Activated T-cell treated with anti-CD3 and anti-CD28 coated beads, Interleukin-2, amount 50 U/mL, for 24 hours (primary cell): ENCODE data around the gene PCDH15.

ENCODE experiments used
- DNase-seq: peaks from one replicate; pipeline ENCODE4 v3.0.0-alpha.2; 2020
- H3K27ac Mint-ChIP-seq: 2 replicates; pipeline ENCODE4 v1.8.0; 2020; ENCODE audit warnings: mild to moderate bottlenecking, mixed read lengths
- H3K27me3 Mint-ChIP-seq: 2 replicates; pipeline ENCODE4 v1.8.0; 2020; ENCODE audit warnings: mixed read lengths
- H3K36me3 Mint-ChIP-seq: 2 replicates; pipeline ENCODE4 v1.8.0; 2020; ENCODE audit warnings: low read depth, mixed read lengths
- H3K4me1 Mint-ChIP-seq: 2 replicates; pipeline ENCODE4 v1.8.0; 2020; ENCODE audit warnings: low read depth, mixed read lengths
- H3K4me3 Mint-ChIP-seq: 2 replicates; pipeline ENCODE4 v1.8.0; 2020; ENCODE audit warnings: mild to moderate bottlenecking, moderate library complexity, mixed read lengths
- H3K9me3 Mint-ChIP-seq: 2 replicates; pipeline ENCODE4 v1.8.0; 2020; ENCODE audit warnings: mixed read lengths

Gene PCDH15

DNA sequence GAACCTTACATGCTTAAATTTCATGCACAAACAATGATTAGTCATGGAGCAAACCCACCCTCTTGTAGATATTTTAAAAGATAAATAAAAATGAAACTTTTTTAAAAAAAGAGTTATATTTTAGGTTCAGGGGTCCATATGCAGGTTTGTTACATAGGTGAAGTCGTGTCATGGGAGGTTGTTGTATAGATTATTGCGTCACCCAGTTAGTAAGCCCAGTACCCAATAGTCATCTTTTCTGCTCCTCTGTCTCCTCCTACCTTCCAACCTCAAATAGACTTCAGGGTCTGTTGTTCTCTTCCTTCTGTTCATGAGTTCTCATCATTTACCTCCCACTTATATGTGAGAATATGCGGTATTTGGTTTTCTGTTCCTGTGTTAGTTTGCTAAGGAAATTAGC is 486.6 kb downstream of the PCDH15 start:
- H3K27ac Mint-ChIP-seq, result no peak overlapping the region
- no peak overlapping the region for H3K4me3 Mint-ChIP-seq
- peaks cover 15% of the 10 kb centered on the region for H3K9me3 Mint-ChIP-seq
- H3K4me1 Mint-ChIP-seq, result no peaks in the 10 kb centered on the region
- H3K36me3 Mint-ChIP-seq, result no peaks in the 10 kb centered on the region
- H3K27me3 Mint-ChIP-seq, result no peaks in the 10 kb centered on the region
- no peak for DNase-seq

DNA sequence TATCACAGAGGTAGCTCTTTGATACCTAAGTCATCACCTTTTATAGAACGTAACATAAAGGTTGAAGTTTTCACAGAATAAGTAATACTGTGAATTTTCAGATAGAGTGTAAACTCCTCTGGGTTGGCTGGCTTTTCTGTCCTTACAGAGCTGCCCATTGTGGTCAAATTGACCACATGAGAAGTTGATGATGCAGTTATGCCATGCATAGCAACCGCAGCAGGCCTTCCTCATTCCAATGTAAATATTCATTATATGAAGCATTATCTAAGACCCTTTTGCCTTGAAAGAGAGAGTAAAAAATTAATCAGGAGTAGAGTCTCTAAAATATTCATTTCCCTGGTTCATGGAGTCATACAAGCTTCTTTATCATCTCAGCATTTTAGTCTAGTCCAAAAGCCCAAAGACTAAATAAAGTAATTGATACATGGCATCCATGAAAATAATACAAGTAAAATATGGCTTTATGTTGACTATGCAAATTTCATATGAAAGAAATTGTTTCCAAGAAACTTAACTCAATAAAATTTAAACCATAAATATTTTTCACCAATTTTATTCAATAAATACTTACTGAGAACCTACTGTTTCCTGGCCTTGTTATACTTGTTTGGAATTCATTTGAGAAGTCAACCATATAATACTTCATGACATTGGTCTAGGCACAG is 516.4 kb downstream of the PCDH15 start:
- H3K27me3 Mint-ChIP-seq, result no peaks in the 10 kb centered on the region
- DNase-seq, result no peak
- H3K4me1 Mint-ChIP-seq, result no peaks in the 10 kb centered on the region
- no peak overlapping the region for H3K27ac Mint-ChIP-seq
- peaks cover 10% of the 10 kb centered on the region for H3K9me3 Mint-ChIP-seq
- H3K36me3 Mint-ChIP-seq, result no peaks in the 10 kb centered on the region
- H3K4me3 Mint-ChIP-seq, result no peak overlapping the region

DNA sequence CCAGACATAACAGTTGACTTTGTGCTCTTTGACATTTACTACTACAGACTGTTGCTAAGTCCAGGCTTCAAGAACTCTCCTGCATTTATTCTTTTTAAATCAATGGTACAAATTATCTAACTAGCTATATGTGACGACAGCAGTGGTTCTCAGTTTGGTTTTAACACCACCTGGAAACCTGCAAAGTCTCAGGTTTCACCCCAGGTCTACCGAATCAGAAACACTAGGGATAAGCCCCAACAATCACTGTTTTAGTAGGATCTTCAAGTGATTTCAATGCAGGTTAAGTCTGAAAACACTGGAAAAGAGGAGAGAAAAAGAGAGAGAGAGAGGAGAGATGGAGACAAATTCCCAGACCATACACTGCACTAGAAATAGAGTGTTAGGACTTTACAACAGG is 519.0 kb downstream of the PCDH15 start:
- H3K4me3 Mint-ChIP-seq, result no peak overlapping the region
- H3K27ac Mint-ChIP-seq, result no peak overlapping the region
- no peaks in the 10 kb centered on the region for H3K27me3 Mint-ChIP-seq
- DNase-seq, result no peak
- H3K9me3 Mint-ChIP-seq, result peaks cover 8% of the 10 kb centered on the region
- no peaks in the 10 kb centered on the region for H3K36me3 Mint-ChIP-seq
- no peaks in the 10 kb centered on the region for H3K4me1 Mint-ChIP-seq

DNA sequence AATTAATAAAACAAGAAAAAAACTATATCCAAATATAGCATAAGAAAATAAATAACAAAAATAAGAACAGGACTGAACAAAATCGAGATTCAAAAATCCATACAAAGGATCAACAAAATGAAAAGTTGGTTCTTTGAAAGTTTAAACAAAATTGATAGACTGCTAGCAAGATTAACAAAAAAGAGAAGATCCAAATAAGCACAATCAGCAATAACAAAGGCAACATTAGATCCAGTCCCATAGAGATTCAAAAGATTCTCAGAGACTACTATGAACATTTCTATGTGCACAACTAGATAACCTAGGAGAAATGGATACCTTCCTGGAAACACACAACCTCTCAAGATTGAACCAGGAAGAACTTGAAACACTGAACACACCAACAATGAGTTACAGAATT is 534.6 kb downstream of the PCDH15 start:
- Mint-ChIP-seq H3K4me3 (no peak overlapping the region), H3K27ac (no peak overlapping the region), H3K27me3 (no peaks in the 10 kb centered on the region), H3K4me1 (no peaks in the 10 kb centered on the region), H3K9me3 (peaks cover 28% of the 10 kb centered on the region), H3K36me3 (no peaks in the 10 kb centered on the region)
- no peak for DNase-seq

DNA sequence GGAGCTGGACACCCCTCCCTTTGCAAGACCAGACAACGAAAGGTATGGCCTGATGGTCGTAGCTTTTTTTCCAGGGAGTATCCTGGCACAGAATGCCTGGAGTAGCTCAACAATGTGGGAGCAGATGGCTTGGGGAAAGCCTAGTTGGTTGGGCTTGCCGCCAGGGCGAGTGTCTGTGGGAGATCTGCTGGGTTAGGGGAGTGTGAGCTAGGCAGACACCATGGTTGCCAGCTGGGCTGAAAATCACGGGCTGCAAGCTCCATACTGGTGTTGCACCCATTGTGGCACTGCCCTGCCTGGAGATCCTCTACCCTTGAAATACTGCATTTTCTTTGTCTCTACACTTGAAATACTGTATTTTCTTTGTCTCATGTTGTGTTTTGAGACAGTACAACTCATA is 538.3 kb downstream of the PCDH15 start:
- Mint-ChIP-seq H3K27me3 (no peaks in the 10 kb centered on the region), H3K27ac (no peak overlapping the region), H3K36me3 (no peaks in the 10 kb centered on the region), H3K4me1 (no peaks in the 10 kb centered on the region), H3K9me3 (peaks cover 17% of the 10 kb centered on the region), H3K4me3 (no peak overlapping the region)
- DNase-seq, result no peak

DNA sequence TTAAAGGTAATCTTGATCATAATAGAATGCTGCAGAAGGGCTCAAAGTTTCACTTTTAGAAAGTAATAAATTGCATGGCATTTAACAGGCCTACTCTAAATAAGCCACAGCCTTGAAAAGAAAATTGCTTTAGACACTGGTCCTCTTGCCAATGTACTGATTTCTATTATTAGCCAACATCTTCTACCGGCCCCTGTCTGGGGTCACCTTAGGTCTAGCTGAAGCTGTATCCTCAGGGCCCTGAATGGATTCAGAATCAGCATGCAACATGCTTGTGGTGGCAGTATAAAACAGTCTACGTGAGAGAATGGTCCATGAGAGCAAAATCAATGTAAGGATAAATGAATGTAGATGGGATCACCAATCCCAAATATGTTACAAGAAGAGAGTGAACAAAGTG is 541.9 kb downstream of the PCDH15 start:
- no peak for DNase-seq
- Mint-ChIP-seq H3K36me3 (no peaks in the 10 kb centered on the region), H3K4me1 (no peaks in the 10 kb centered on the region), H3K27me3 (no peaks in the 10 kb centered on the region), H3K27ac (no peak overlapping the region), H3K9me3 (peaks cover 11% of the 10 kb centered on the region), H3K4me3 (no peak overlapping the region)

DNA sequence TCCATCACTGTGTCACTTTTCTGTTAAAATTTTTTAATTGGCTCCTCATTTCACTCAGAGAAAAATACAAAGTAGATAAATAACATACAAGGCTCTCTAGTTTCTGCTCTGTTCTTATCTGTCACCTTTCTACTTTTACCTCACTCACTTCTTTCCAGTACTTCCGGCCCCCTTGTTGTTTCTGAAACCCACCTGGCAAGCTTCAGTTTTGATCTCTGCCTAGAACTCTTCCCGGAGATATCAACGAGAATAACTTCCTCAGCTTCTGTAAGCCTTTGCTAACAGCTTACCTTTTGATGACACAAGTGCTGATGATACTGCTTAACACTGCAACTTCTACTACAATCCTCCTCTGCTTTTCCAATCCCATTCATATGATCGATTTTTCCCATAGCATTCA is 566.2 kb downstream of the PCDH15 start:
- Mint-ChIP-seq H3K4me3 (no peak overlapping the region), H3K36me3 (no peaks in the 10 kb centered on the region), H3K4me1 (no peaks in the 10 kb centered on the region), H3K27ac (no peak overlapping the region), H3K9me3 (peaks cover 20% of the 10 kb centered on the region), H3K27me3 (no peaks in the 10 kb centered on the region)
- DNase-seq, result no peak

DNA sequence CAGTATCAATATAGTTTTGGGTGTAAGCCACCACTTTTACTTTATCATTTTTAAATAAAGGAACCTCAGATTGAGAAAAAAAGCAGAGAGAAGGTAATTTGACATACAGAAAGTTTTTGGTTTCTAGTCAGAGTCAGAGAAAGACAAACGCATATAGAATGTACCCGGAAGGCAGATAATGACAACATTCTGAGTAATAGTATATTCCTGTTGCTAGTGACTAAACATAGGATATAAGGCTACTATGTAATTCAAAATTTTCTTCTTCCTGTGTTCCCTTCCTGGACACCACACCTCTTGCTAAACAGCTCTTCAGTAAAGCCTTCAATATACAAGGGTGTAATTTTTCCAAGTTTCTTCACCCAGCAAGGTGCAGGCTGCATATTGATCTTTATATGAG is 597.6 kb downstream of the PCDH15 start:
- H3K9me3 Mint-ChIP-seq, result peaks cover 16% of the 10 kb centered on the region
- H3K4me3 Mint-ChIP-seq, result no peak overlapping the region
- H3K36me3 Mint-ChIP-seq, result no peaks in the 10 kb centered on the region
- DNase-seq, result no peak
- H3K27me3 Mint-ChIP-seq, result no peaks in the 10 kb centered on the region
- no peaks in the 10 kb centered on the region for H3K4me1 Mint-ChIP-seq
- H3K27ac Mint-ChIP-seq, result no peak overlapping the region

DNA sequence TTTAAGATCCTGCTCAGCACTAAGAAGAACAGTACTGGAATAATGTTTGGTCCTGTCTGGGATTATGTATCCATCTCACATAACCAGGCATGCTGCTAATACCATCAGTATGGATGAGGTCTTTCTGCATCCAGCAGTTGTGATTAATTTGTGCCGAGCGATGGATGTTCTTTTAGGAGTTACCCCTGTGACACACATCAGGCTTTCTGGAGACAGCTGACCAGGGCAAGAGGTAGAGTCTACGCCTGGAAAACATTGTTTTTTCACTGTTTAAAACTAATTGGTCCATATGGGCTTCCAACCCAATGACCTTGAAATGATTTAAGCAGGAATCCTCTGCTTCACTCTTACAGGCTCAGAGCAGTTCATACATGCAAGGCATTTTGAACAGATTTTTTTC is 603.0 kb downstream of the PCDH15 start:
- peaks cover 19% of the 10 kb centered on the region for H3K9me3 Mint-ChIP-seq
- H3K27ac Mint-ChIP-seq, result no peak overlapping the region
- no peaks in the 10 kb centered on the region for H3K36me3 Mint-ChIP-seq
- H3K4me1 Mint-ChIP-seq, result no peaks in the 10 kb centered on the region
- no peak overlapping the region for H3K4me3 Mint-ChIP-seq
- H3K27me3 Mint-ChIP-seq, result no peaks in the 10 kb centered on the region
- no peak for DNase-seq

DNA sequence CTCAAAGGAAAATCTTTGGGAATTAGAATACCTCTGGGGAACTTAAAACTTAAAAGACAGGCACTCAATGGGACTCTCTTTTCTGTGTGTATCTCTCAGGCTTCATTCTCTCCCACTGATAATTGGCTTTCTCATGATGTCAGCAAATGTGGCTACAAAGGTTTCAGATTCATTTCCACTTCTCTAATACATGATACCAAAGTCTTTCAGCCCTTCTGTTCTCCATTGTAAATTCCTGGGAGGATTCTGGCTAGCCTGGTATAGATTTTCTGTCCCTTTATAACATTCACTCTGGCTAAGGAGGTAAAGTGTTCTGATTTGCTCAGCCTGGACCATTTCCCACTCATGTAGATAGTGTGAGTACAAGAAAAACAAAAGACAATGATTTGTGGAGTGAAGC is 606.2 kb downstream of the PCDH15 start:
- H3K4me3 Mint-ChIP-seq, result no peak overlapping the region
- no peaks in the 10 kb centered on the region for H3K4me1 Mint-ChIP-seq
- H3K27me3 Mint-ChIP-seq, result no peaks in the 10 kb centered on the region
- H3K27ac Mint-ChIP-seq, result no peak overlapping the region
- H3K36me3 Mint-ChIP-seq, result no peaks in the 10 kb centered on the region
- peaks cover 16% of the 10 kb centered on the region for H3K9me3 Mint-ChIP-seq
- no peak for DNase-seq

DNA sequence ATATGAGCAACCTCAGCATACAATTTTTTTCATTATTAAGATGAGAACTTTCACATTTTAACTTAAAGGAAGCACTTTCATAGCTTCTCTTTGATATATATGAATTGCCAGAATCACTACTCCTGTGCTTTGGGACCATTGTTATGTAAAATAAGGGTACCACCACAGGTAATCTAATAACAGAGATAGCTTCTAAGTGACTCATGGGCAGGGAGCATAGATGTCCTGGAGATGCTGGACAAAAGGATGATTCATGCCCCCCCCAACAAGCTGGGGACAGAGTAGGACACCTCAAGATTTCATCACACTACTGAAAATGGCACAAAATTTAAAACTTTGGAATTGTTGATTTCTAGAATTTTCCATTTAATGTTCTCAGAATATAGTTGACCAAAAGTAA is 641.1 kb downstream of the PCDH15 start:
- no peak for DNase-seq
- no peak overlapping the region for H3K4me3 Mint-ChIP-seq
- H3K4me1 Mint-ChIP-seq, result no peaks in the 10 kb centered on the region
- no peaks in the 10 kb centered on the region for H3K36me3 Mint-ChIP-seq
- H3K27me3 Mint-ChIP-seq, result no peaks in the 10 kb centered on the region
- peaks cover 4% of the 10 kb centered on the region for H3K9me3 Mint-ChIP-seq
- no peak overlapping the region for H3K27ac Mint-ChIP-seq

DNA sequence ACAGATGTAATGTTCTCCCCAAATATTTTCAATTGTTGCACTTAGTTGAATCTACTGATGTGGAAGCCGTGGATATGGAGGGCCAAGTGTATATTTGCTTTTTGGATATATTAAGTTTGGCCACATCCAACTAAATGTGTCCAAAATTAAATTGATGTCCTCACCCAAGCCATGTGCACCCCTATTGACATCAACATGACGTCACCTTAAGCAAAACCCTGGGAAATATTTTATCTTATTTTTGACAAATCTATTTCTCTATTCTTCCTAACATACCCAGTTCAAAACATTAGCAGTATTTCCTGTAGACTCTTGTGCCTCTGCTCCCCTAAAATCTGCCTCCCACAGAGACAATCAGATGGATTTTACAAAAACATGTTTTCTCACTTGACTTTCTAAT is 652.5 kb downstream of the PCDH15 start:
- H3K27me3 Mint-ChIP-seq, result no peaks in the 10 kb centered on the region
- DNase-seq, result no peak
- H3K9me3 Mint-ChIP-seq, result peaks cover 8% of the 10 kb centered on the region

DNA sequence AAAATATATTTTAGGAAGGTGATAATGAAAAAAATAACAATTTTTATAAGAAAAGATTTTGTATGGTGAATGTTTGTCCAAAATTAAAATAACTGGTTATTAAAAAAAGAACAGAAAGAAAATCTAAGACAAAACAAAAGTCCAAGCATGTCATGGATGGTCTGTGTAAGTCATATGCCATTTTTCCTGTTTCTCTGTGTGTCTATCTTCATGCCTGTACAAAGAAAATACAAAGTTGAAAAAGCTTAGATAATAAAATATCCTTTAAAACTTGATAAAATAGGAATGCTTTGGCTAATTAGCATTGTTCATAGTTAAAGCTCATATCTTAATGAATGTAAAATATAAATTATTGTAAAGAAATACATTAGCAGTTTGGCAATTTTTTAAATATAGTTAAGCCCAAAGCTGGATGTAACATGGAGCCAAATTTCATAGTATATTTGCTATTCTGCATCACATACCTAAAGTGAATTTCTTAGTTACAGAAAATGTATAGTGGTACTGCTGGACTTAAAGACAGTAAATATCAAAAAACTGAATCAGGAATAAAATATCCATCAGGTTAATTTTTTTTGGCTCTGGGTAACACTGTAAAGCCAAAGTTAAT is 661.1 kb downstream of the PCDH15 start:
- H3K27ac Mint-ChIP-seq, result no peak overlapping the region
- no peak overlapping the region for H3K4me3 Mint-ChIP-seq
- DNase-seq, result no peak
- H3K27me3 Mint-ChIP-seq, result no peaks in the 10 kb centered on the region
- H3K9me3 Mint-ChIP-seq, result peaks cover 21% of the 10 kb centered on the region
- H3K4me1 Mint-ChIP-seq, result no peaks in the 10 kb centered on the region
- H3K36me3 Mint-ChIP-seq, result no peaks in the 10 kb centered on the region

More for the DNA sequence above, 652.5 kb downstream of the PCDH15 start:
- Mint-ChIP-seq H3K4me1 (no peaks in the 10 kb centered on the region), H3K36me3 (no peaks in the 10 kb centered on the region), H3K27ac (no peak overlapping the region), H3K4me3 (no peak overlapping the region)

DNA sequence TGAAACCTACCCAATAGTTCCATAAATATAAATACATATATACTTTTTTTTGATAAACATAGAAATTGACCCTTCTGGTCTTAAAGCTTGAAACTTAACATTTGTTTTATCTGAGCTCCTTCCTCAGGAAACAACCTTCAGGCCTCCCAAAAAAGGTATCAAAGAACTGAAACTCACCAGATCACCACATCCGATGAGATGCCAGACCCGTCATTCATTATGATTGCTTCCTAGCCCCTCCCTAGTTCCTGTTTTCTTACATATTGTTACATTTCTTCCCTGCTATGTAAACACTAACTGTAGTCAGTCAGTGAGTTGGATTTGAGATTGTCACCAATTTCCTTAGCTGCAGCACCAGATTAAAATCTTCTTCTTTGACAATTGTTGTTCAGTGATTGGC is 663.6 kb downstream of the PCDH15 start:
- H3K36me3 Mint-ChIP-seq, result no peaks in the 10 kb centered on the region
- no peak overlapping the region for H3K4me3 Mint-ChIP-seq
- peaks cover 21% of the 10 kb centered on the region for H3K9me3 Mint-ChIP-seq
- DNase-seq, result no peak
- no peak overlapping the region for H3K27ac Mint-ChIP-seq
- H3K27me3 Mint-ChIP-seq, result no peaks in the 10 kb centered on the region
- H3K4me1 Mint-ChIP-seq, result no peaks in the 10 kb centered on the region

DNA sequence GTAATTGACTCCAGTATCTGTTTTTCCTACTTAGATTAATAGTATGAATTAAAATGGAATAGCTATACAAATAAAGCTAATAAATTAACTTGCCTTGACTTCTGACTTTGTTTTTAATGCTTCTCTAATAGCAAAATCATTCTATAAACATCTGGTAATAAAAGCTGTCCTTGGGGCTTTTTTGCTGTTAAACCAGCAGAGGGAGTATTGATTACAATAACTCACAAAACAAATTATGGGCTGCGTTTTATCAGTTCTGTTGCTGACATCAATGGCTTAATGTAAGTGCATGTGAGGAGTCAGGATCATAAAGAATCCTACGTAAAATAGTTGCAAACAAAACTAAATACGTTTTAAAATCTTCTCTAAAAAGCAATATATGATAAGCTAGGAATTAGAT is 667.8 kb downstream of the PCDH15 start:
- Mint-ChIP-seq H3K36me3 (no peaks in the 10 kb centered on the region), H3K4me3 (no peak overlapping the region), H3K27me3 (no peaks in the 10 kb centered on the region), H3K9me3 (peaks cover 12% of the 10 kb centered on the region), H3K4me1 (no peaks in the 10 kb centered on the region), H3K27ac (no peak overlapping the region)
- no peak for DNase-seq

DNA sequence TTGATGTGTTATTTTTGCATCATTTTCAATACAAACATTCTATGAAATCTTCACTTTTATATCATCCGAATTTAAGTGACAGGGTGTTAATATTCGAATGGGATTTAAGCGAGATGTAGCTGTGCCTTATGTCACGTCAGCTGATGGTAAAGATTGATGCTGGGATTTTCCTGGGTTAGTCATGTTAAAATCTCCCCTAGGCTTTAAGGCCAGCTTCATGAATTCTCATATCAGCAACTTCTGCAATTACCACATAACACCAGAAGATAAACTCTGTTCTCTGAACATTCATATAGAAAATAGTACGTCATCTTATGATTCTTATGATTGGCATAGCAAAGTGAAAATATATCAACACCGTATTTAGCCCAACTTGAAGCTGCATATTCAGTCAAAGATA is 669.2 kb downstream of the PCDH15 start:
- H3K9me3 Mint-ChIP-seq, result peaks cover 4% of the 10 kb centered on the region
- H3K36me3 Mint-ChIP-seq, result no peaks in the 10 kb centered on the region
- no peak for DNase-seq
- no peak overlapping the region for H3K27ac Mint-ChIP-seq
- no peak overlapping the region for H3K4me3 Mint-ChIP-seq
- no peaks in the 10 kb centered on the region for H3K27me3 Mint-ChIP-seq
- no peaks in the 10 kb centered on the region for H3K4me1 Mint-ChIP-seq
